CD4-positive, alpha-beta T cell treated with Interleukin-1 beta for 1 hour (primary cell): ENCODE results near the gene ORAI2.
"Not testable (repeated sequence)": the region's sequence is repeated elsewhere in the genome, so short reads cannot be mapped to it uniquely, and the experiment has no call there.

Experiments
- DNase-seq, 2 donors: peaks; one replicate each; pipeline ENCODE4 v3.0.0-alpha.2; 2020 to 2022

The ORAI2 gene

DNA sequence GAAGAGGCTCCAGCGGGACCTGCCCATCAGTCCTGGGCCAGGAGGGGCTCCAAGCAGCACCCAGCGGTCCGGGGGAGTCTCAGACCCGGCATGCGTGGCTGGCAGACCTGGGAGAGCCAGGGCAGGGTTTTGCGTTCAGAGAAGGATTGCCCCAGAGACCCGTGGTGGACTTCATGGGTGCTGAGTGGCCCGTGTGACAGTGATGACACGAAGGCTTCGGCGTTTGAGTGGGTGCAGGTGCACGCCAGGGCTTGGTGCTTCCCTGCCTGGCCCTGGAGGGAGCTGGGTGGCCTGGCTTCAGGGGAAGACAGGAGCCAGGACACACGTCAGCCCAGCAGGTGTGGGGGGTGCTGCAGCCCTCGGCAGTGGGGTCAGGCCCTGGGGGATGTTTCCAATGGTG, 13.9 kb downstream of the ORAI2 start:
- DNase-seq: no peak

DNA sequence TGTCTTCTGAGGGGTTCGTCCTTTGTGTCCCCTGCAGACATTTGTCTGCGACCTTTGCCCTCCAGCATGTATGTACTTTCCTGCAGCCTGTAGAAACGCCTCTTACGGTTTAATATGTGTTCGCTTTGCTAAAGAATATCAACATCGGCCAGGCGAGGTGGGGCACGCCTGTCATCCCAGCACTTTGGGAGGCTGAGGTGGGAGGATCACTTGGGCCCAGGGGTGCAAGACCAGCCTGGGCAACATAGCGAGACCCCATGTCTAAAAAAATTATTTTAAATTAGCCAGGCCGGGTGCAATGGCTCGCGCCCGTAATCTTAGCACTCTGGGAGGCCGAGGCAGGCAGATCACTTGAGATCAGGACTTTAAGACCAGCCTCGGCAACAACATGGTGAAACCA, 15.8 kb downstream of the ORAI2 start:
- DNase-seq: no peak

DNA sequence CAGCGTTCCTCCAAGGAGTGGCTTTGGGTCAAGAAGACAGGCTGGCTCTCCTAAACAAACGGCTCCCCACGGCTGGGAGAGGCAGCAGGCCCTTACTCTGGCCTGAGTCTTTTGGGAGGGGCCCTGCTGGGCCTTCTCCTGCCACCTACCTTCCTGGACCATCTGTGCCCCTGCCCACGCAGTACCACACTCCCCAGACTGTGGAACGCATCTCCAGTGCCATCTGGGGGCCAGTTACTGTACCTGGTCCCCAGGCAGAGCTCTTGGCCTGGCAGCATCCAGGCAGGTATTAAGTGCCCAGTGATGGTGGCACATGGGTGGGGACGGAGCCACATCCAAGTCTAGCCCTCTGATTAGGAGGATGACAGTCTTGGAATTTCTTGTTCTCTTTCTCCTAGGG, 16.9 kb downstream of the ORAI2 start:
- DNase-seq: peak; percentile 60 to 68

DNA sequence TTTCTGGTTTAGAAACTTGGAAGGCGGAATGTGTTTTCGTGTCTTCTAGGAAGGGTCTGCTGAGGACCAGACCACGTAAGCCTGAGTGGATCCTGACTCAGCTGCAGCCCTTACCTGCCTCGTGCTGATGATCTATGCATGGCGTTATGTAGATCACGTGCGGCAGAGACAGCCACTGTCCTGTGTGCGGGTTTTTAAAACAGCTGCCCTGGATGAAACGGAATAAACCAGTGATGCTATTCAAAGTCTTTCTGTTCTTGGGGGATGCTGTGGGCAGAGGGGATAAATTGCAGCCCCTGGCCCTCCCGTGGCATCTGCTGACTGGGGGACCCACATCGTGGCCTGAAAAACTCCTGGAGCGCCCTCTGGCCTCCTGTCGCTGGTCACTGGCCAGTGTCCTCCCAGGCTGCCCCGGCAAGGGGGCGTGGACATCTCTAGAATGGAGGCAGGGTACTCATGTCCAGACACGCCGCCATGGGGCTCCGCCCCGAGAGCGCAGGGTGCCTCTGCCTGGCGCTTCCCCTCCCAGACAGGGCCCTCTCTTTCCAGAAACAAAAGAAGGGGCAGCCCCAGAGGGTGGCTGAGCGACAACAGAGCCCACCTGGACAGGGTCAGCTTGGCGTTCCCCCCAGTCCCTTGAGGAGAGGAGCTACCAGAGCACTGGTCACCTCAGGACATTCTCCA, 18.1 kb downstream of the ORAI2 start:
- DNase-seq: no peak

DNA sequence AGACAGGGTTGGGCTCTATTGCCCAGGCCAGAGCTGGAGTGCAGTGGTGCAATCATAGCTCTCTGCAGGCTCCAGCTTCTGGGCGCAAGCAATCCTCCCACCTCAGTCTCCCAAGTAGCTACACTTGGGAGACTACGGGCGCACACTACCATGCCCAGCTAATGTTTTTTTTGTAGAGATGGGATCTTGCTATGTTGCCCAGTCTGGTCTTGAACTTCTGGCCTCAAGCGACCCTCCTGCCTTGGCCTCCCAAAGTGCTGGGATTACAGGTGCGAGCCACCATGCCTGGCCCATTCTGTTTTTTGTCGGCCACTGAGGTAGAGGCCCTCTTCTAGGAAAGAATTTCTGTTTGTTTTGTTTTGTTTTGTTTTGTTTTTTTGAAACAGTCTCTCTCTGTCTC, 19.1 kb downstream of the ORAI2 start:
- no peak for DNase-seq

DNA sequence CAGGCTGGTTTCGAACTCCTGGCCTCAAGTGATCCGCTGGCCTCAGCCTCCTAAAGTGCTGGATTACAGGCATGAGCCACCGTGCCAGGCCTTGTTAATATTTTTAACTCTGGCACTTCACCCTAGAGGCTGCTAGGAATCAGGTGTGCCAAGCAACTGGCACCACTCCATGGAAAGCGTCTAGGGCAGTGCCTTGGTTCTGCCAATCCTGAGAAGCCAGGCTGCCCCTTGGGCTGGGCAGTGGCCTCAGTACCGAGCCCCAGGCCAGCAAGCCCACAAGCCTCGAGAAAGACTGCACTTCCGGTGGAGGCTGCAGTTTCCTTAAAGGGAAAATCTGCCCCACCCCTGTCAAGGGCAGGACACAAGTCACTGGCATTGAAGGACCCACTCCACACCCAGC, 19.9 kb downstream of the ORAI2 start:
- DNase-seq: no peak

DNA sequence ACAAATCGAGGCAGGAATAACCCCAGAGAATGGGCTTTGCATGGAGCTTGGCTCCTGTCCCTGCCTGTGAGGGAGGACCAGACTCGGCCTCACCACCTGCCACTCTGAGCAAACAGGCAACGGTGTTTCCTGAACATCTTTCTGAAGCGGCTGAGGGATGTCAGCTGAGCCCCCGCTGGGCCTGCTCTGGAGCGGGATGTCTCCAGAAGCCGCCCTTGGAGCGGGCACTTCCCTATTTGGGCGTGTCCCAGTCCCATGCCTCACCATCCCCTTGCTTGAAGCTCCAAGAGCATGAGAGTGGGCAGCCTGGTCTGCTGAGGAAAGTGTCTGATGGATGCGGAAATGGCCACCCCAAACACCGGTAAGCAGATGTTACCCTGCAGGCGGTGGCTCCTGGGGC, 21.1 kb downstream of the ORAI2 start:
- no peak for DNase-seq

DNA sequence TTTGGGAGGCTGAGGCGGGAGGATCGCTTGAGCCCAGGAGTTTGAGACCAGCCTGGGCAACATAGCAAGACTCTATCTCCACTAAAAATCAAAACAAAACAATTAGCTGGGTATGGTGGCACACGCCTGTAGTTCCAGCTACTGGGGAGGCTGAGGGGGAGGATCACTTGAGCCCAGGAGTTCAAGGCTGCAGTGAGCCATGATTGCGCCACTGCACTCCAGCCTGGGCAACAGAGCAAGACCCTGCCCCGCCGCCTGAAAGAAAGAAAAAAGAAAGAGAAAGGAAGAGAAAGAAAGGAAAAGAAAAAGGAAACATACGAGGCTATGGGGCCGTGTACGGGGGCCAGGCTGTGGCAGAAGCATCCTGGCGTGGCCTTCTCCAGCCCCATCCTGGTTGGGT, 21.6 kb downstream of the ORAI2 start:
- not testable (repeated sequence) for DNase-seq

DNA sequence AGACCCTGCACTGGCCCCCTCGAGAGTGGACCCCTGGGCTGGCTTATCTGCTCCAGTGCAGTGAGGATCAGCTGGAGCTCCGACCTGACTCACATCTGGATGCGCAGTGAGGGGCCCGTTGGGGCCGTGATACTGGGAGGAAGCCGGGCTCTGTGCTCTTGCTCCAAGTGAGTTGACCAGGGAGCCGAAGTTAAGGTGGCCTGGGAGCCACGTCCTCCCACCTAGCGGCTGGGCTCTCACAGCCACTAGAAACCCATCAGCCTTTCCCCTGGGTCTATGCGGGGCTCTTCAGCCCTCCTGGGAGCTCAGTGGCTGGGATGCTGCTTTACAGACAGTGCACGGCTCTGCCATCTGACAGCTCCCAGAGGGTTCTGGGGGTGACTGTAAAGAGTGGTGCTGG, 22.2 kb downstream of the ORAI2 start:
- DNase-seq: no peak

DNA sequence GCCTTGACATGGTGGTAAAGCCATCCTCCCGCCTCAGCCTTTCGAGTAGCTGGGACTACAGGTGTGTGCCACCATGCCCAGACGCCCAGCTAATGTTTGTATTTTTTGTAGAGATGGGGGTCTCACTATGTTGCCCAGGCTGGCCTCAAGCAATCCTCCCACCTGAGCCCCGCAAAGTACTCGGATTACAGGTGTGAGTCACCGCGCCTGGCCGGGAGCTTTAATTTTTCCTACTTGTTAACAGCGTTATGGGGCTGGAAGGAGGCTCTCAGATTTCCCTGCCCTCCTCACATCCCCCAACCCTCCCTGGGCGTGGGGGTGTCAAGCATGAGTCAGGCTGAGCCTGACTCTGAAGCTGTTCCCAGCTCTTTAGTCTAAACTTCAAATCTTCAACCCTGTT, 23.0 kb downstream of the ORAI2 start:
- no peak for DNase-seq

DNA sequence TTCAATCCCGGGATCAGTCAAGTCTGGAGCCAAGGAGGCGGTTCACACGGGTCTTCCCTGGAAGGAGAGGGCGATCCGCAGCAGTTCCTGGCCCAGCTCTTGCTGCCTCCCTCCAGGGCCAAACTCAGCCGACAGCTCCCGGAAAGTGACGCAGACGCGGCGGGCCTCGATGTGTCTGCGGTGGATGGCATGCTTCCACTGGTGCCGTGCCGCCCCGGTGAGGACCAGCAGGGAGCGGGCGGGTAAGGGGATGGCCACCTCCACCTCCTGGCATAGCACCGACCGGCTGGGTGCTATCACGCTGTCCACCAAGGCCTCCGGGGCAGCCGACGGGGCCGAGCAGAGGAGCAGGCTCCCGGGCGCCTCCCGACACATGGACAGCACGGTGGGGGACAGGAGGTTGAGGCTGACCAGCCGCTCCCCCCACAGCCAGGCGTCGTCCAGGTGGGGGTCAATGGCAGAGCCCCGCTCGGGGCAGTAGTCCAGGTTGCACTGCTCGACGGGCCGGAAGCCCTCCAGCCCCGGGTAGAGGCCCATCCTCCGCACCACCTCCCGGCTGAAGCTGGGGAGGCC, 24.1 kb downstream of the ORAI2 start:
- no peak for DNase-seq

DNA sequence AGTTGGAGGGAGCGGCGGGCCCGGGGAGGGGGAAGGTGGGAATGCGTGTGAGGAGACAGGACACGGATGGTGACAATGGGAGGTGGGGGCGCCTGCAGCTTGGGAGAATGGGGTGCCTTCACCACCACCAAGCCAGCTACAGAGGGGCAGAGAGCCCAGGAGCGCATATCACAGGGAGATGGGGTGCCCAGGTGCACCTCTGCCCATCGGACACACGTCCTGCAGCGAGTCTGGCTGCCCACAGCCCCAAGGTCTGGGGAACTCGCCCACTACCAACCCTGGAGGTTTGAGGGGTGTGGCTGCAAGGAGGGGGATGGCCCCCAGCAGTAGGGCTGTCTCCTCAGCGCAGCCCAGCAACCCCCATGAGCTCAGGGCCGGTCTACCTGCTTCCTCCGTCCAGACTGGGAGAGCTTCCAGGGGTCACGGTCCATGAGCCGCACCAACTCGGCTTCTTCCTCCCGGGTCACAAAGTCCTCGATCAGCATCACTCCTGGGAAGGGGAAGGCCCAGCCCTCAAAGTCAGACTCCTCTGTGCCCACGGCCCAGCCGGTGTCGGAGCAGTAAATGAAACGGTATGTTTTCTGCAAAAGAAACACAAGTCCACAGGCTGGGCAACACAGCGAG, 26.0 kb downstream of the ORAI2 start:
- no peak for DNase-seq

DNA sequence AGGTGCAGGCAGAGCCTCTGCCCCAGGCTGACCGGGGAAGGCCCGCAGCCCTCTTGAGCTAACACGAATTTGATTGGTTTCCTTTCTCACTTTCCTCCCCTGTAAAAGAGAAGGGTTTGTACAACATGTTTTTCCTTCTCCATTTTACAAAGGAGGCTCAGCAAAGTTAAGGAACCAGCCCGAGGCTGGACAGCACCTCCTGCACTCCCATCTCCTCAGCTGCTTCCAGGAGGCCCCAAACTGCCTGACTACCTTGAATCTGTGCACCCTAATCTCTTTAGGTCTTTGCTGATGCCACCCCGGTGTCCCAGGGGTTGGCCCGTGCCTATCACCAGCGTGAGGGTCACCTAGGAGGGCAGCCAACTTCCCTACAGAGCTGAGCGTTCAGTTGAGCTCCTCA, 27.1 kb downstream of the ORAI2 start:
- no peak for DNase-seq

DNA sequence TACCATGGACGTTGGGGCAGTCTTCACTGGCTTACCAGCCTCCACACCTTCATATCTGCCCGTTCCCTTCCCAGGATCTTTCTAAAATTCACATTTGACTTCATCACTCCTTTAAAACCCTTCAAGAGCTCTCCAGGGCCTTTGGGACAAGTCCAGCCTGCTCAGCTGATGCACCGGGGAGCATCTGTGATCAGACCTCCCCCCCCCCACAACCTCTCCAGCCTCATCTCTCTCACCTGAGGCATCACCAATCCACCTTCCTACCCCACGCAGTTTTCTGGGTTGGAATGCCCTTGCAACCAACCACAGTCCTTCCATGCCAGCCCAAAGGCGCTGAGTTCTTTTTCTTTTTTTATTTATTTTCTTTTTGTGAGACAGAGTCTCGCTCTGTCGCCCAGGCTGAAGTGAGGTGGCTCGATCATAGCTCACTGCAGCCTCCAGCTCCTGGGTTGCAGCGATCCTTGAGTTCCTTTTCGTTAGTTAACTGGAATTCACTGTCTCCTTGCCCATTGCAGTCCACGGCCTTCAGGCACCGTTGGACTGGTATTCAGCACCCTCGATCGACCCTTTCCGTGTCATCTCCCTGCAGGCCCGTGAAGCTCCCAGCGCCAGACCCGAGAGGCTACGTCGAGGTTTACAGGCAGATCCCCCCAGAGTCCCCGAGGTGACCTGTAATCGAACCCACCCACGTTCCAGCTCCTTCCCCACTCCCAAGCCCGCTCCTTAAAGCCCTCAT, 30.6 kb downstream of the ORAI2 start:
- DNase-seq: no peak

DNA sequence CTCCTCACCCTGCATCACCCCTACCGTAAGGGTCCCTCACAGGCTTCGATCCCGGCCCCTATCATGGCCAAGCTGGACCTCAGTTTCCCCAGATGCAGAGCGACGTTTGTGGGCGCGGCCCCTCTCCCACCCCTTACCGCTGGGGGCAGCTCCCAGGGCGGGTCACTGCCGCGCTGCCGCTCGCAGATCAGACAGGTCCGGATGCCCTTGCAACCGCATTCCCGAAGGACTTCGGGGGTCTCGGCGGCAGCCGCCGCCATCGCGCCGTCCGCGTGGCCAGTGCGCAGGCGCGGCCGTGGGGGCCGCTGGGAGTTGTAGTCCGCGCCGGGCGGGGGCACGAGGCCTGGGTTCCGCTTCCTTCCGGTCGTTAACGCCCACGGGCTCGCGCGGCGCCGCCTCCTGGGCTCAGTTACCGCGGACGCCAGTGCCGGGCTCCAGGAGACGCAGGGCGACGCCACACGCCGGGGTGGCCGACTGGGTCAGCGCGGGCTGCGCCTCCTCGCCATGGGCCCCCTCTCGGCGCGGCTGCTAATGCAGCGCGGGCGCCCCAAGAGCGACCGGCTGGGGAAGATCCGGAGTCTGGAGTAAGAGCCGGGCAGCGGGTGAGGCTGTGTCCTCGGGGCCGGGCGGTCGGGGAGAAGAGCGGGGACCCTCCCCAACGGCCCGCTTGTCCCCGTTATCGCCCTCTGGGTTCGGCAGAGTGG, 31.4 kb downstream of the ORAI2 start, which contains the start of the genes ALKBH4 and LRWD1:
Gene ALKBH4 (minus strand): TSS at position 287 of the 704 bp plus-strand sequence. CDS start 27 bp downstream, at position 260.
Gene LRWD1 (plus strand): TSS at position 408 of the 704 bp plus-strand sequence. CDS start 97 bp downstream, at position 505.
- peak; percentile 94 to 95 for DNase-seq

DNA sequence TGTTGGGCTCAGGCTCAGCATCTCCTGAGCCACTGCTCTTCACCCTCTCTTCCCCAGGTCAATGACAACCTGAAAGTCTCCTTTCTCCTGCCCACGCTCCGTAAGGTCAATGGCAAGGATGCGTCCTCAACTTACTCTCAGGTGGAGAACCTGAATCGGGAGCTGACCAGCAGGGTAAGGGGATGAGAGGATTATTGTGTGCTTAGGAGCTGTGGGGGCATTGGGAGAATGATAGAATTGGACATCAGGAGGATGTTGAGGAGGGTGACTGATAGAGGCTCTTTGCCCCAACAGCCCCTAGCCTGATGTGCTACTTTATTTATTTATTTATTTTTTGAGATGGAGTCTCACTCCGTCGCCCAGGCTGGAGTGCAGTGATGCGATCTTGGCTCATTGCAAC, 32.7 kb downstream of the ORAI2 start:
- no peak for DNase-seq

DNA sequence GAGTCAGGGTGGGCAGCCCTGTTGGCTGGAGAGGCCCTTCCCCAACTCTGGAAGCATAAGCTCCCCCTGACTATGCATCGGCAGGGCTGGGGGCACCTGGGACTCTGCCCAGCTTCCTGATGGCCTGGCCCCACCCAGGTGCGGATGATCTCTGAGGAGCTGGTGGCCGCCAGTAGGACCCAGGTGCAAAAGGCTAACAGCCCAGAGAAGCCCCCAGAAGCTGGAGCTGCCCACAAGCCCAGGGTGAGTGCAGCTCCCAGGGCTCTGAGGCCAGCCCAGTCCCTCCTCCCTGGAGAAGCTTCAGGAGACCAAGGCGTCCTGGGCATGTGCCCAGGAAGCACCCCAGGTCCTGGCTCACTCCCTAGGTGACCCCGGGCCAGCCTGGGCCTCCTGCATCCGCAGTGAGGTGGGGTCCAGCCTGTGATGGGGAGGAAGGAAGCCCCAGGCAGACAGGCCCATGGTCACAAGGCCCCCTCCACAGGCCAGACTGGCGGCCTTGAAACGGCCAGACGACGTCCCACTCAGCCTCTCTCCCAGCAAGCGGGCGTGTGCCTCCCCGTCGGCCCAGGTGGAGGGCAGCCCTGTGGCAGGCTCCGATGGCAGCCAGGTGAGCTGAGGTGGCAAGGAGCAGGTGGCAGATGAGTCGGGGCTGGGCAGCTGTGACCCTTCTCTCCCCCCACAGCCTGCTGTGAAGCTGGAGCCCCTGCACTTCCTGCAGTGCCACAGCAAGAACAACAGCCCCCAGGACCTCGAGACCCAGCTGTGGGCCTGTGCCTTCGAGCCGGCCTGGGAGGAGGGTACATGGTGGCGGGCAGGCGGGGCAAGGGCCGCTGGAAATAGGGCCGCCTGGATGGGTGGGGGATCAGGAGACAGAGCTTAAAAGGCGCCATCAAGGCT, 34.5 kb downstream of the ORAI2 start:
- no peak for DNase-seq

DNA sequence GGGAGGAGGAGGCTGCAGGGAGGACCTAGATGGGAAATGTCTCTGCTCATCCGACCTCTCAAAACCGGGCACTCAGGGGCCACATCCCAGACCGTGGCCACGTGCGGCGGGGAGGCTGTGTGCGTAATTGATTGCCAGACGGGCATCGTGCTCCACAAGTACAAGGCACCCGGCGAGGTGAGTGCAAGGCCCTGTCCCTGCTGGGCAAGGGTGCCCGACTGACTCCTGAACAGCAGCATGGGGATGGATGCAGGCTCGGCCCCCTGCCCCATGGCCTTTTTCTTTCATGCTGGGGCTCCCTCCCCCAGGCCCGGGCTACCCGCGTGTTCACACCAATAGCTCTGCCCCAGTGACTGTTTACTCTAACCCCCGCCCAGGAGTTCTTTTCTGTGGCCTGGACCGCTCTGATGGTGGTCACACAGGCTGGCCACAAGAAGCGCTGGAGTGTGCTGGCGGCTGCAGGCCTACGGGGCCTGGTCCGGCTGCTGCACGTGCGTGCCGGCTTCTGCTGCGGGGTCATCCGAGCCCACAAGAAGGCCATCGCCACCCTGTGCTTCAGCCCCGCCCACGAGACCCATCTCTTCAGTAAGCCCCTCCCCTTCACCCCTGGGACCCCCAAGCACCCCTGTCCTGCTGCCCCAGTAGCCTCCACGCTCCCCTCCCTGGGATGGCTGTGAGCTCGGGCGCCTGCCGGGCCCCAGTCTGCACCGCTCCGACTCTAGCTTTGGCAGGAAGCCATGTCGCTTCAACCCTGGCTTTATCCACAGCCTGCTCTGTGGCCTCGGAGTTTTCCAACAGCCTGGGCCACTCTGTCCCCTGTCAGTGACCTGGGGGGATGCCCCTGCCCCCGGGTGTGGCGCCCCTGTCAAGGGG, 35.3 kb downstream of the ORAI2 start:
- no peak for DNase-seq

DNA sequence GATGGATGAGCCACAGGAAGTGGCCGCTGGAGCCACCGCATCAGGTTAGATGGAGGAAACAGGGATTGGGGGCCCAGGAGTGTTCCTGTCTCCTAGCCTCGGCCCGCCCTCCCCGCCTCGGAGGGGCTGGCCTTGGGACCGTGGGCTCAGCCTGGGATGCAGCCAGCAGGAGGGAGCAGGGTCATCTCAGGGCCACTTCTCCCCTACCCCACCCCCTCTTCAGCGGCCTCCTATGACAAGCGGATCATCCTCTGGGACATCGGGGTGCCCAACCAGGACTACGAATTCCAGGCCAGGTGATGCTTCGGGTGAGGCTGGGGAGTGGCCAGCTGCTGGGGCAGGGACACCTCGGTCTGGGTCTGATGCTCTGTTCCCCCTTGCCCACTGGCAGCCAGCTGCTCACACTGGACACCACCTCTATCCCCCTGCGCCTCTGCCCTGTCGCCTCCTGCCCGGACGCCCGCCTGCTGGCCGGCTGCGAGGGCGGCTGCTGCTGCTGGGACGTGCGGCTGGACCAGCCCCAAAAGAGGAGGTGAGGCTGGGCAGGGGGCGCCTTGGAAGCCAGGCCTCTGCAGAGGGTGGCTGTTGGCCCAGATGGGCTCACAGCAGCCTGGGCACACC, 36.1 kb downstream of the ORAI2 start:
- DNase-seq: no peak
